H9 (cell line): ENCODE measurements around the gene MEG3. TPM values are rescaled to one million over a fixed set of nuclear protein-coding genes. Genes with fewer than 3 reads are reported as not detected.

Experiments
- DNase-seq: peaks from one replicate; pipeline ENCODE4 v3.0.0-alpha.2; 2017
- H2AFZ ChIP-seq: one replicate; pipeline ENCODE4 v1.6.1; 2013; ENCODE audit warnings: mild to moderate bottlenecking, low read length, control low read depth, moderate library complexity
- H2AK5ac ChIP-seq: 2 replicates; pipeline ENCODE4 v1.6.1; 2013; ENCODE audit warnings: low read length, control low read depth, mixed read lengths; ENCODE audit not compliant: insufficient read length
- H2BK120ac ChIP-seq: one replicate; pipeline ENCODE4 v1.6.1; 2013; ENCODE audit warnings: low read depth, mild to moderate bottlenecking, low read length, control low read depth, inconsistent platforms; ENCODE audit not compliant: poor library complexity, severe bottlenecking
- H2BK12ac ChIP-seq: 2 replicates; pipeline ENCODE4 v1.6.1; 2013; ENCODE audit warnings: low read length, control low read depth, mixed read lengths, low read depth; ENCODE audit not compliant: insufficient read length
- H2BK15ac ChIP-seq: 2 replicates; pipeline ENCODE4 v1.6.1; 2013; ENCODE audit warnings: low read depth, low read length, control low read depth
- H2BK20ac ChIP-seq: one replicate; pipeline ENCODE4 v1.6.1; 2013; ENCODE audit warnings: low read depth, mild to moderate bottlenecking, low read length, control low read depth, inconsistent platforms; ENCODE audit not compliant: poor library complexity, severe bottlenecking
- H2BK5ac ChIP-seq: 2 replicates; pipeline ENCODE4 v1.6.1; 2013; ENCODE audit warnings: low read length, control low read depth, mixed read lengths; ENCODE audit not compliant: insufficient read length
- H3K14ac ChIP-seq: 2 replicates; pipeline ENCODE4 v1.6.1; 2013; ENCODE audit warnings: low read length, control low read depth; ENCODE audit not compliant: insufficient read depth
- H3K18ac ChIP-seq: 2 replicates; pipeline ENCODE4 v1.6.1; 2013; ENCODE audit warnings: low read depth, mild to moderate bottlenecking, mixed read lengths, low read length, control low read depth; ENCODE audit not compliant: insufficient read length
- H3K23ac ChIP-seq: 2 replicates; pipeline ENCODE4 v1.6.1; 2013; ENCODE audit warnings: low read length, control low read depth, mixed read lengths, low read depth; ENCODE audit not compliant: insufficient read length
- H3K23me2 ChIP-seq: 2 replicates; pipeline ENCODE4 v1.6.1; 2013; ENCODE audit warnings: low read depth, mild to moderate bottlenecking, mixed read lengths, low read length, control low read depth; ENCODE audit not compliant: insufficient read length, poor library complexity, severe bottlenecking
- H3K27ac ChIP-seq: 2 replicates; pipeline ENCODE4 v1.5.1; 2013; ENCODE audit warnings: low read length, control low read depth, mixed read lengths, low read depth; ENCODE audit not compliant: insufficient read length
- H3K27me3 ChIP-seq: 2 replicates; pipeline ENCODE4 v1.6.1; 2013; ENCODE audit warnings: low read length, control low read depth, inconsistent platforms; ENCODE audit not compliant: insufficient read depth
- H3K4ac ChIP-seq: 2 replicates; pipeline ENCODE4 v1.6.1; 2013; ENCODE audit warnings: low read depth, mild to moderate bottlenecking, control low read depth, inconsistent platforms, low read length, moderate library complexity
- H3K4me1 ChIP-seq: 2 replicates; pipeline ENCODE4 v1.6.1; 2013; ENCODE audit warnings: low read length, control low read depth, inconsistent platforms; ENCODE audit not compliant: insufficient read depth
- H3K4me2 ChIP-seq: 2 replicates; pipeline ENCODE4 v1.6.1; 2013; ENCODE audit warnings: low read length, control low read depth, mixed read lengths; ENCODE audit not compliant: insufficient read length, insufficient read depth
- H3K56ac ChIP-seq: 2 replicates; pipeline ENCODE4 v1.6.1; 2013; ENCODE audit warnings: low read depth, mild to moderate bottlenecking, mixed read lengths, low read length, control low read depth; ENCODE audit not compliant: insufficient read length
- H3K79me1 ChIP-seq: 2 replicates; pipeline ENCODE4 v1.6.1; 2013; ENCODE audit warnings: low read depth, mild to moderate bottlenecking, moderate library complexity, low read length, control low read depth, inconsistent platforms; ENCODE audit not compliant: insufficient read depth, poor library complexity, severe bottlenecking
- H3K79me2 ChIP-seq: 2 replicates; pipeline ENCODE4 v1.6.1; 2013; ENCODE audit warnings: low read length, control low read depth, inconsistent platforms; ENCODE audit not compliant: insufficient read depth
- H3K9ac ChIP-seq: 2 replicates; pipeline ENCODE4 v1.6.1; 2013; ENCODE audit warnings: low read length, control low read depth, mixed read lengths; ENCODE audit not compliant: insufficient read length; ENCODE audit errors: extremely low read depth
- H3K9me3 ChIP-seq: one replicate; pipeline ENCODE4 v1.6.1; 2013; ENCODE audit warnings: low read depth, low read length, inconsistent platforms; ENCODE audit not compliant: control insufficient read depth
- H3T11ph ChIP-seq: one replicate; pipeline ENCODE4 v1.6.1; 2013; ENCODE audit warnings: mild to moderate bottlenecking, low read length, control low read depth, inconsistent platforms
- H4K20me1 ChIP-seq: one replicate; pipeline ENCODE4 v1.6.1; 2013; ENCODE audit not compliant: control insufficient read depth, insufficient read length, insufficient read depth
- H4K5ac ChIP-seq: 2 replicates; pipeline ENCODE4 v1.6.1; 2013; ENCODE audit warnings: low read depth, mild to moderate bottlenecking, mixed read lengths, low read length, control low read depth; ENCODE audit not compliant: insufficient read length
- H4K8ac ChIP-seq: replicated peaks from 2 replicates; pipeline ENCODE4 v1.6.1; 2013; ENCODE audit warnings: low read length, control low read depth, mixed read lengths, low read depth; ENCODE audit not compliant: insufficient read length
- H4K91ac ChIP-seq: 2 replicates; pipeline ENCODE4 v1.6.1; 2013; ENCODE audit warnings: low read depth, mild to moderate bottlenecking, moderate library complexity, mixed read lengths, low read length, control low read depth; ENCODE audit not compliant: insufficient read length
- H3K27ac Mint-ChIP-seq, 3 experiments: 2 replicates in 2 of 3; 3 replicates in 1 of 3; pipeline ENCODE4 v1.8.0; 2020 to 2021; ENCODE audit warnings: mixed read lengths in 3 of 3, mild to moderate bottlenecking in 1 of 3, moderate library complexity in 1 of 3
- H3K27me3 Mint-ChIP-seq: 2 replicates; pipeline ENCODE4 v1.8.0; 2021; ENCODE audit warnings: low read depth, mild to moderate bottlenecking, moderate library complexity, mixed read lengths
- H3K36me3 Mint-ChIP-seq, 3 experiments: 2 replicates in 2 of 3; 3 replicates in 1 of 3; pipeline ENCODE4 v1.8.0; 2020 to 2021; ENCODE audit warnings: low read depth in 3 of 3, mixed read lengths in 3 of 3; ENCODE audit not compliant: insufficient read depth in 1 of 3
- H3K4me1 Mint-ChIP-seq, 2 experiments: 2 replicates each; pipeline ENCODE4 v1.8.0; 2020; ENCODE audit warnings: mixed read lengths in 2 of 2
- H3K4me3 Mint-ChIP-seq, 2 experiments: 2 replicates in 1 of 2; 3 replicates in 1 of 2; pipeline ENCODE4 v1.8.0; 2020 to 2021; ENCODE audit warnings: mild to moderate bottlenecking in 2 of 2, mixed read lengths in 2 of 2, moderate library complexity in 1 of 2
- H3K9me3 Mint-ChIP-seq, 2 experiments: 2 replicates in 1 of 2; 3 replicates in 1 of 2; pipeline ENCODE4 v1.8.0; 2020; ENCODE audit warnings: mild to moderate bottlenecking in 2 of 2, mixed read lengths in 2 of 2, moderate library complexity in 1 of 2
- CTCF ChIP-seq: fragments of 200-600 bp; sonication (generic); conservative IDR thresholded peaks from 3 replicates; pipeline ENCODE4 v1.8.0; 2021; ENCODE audit warnings: antibody characterized with exemption, mild to moderate bottlenecking
- WGBS: extraction: QIAGEN DNeasy Blood & Tissue Kit; methylation state at CpG from one replicate; pipeline ENCODE4 v1.1.7; 2013; ENCODE audit warnings: missing lambda C conversion rate, low lambda C conversion rate, mixed read lengths; ENCODE audit not compliant: insufficient read length; ENCODE audit errors: extremely low coverage; 5-methylcytosine and 5-hydroxymethylcytosine counted together
- total RNA-seq: library from RNA; stranded (reverse); gene quantifications from 2 replicates; pipeline ENCODE4 v1.2.1, GENCODE V29; 2021

Gene MEG3
- total RNA-seq, 1 experiment from 2014 or later = 0.52 TPM

GRCh38 chr14:100856056-100856950, 30.4 kb downstream of the MEG3 start:
- H3K23ac ChIP-seq = no peak overlapping the region
- no peaks in the 10 kb centered on the region for H3K23me2 ChIP-seq
- no peak overlapping the region for H3K14ac ChIP-seq
- no peak overlapping the region for H4K5ac ChIP-seq
- no peak overlapping the region for H2AFZ ChIP-seq
- H3K9ac ChIP-seq = no peak overlapping the region
- no peaks in the 10 kb centered on the region for H3K79me2 ChIP-seq
- no peaks in the 10 kb centered on the region for H3K9me3 ChIP-seq
- no peak overlapping the region for H2BK20ac ChIP-seq
- H3K4me2 ChIP-seq = no peak overlapping the region
- no peak overlapping the region for H4K91ac ChIP-seq
- H3K27me3 ChIP-seq = no peaks in the 10 kb centered on the region
- no peak for TF ChIP-seq CTCF
- H3T11ph ChIP-seq = no peak overlapping the region
- no peaks in the 10 kb centered on the region for H3K79me1 ChIP-seq
- WGBS = no CpG with 5 or more reads among the region's 20 CpGs
- no peak overlapping the region for H2BK120ac ChIP-seq
- no peaks in the 10 kb centered on the region for H3K4me1 ChIP-seq
- H2BK15ac ChIP-seq = no peak overlapping the region
- H2BK5ac ChIP-seq = no peak overlapping the region
- H3K27me3 Mint-ChIP-seq = peaks cover 5% of the 10 kb centered on the region
- no peak overlapping the region for H3K18ac ChIP-seq
- H4K20me1 ChIP-seq = no peaks in the 10 kb centered on the region
- no peaks in the 10 kb centered on the region; a peak in 1 of 5 replicates for H3K9me3 Mint-ChIP-seq
- no peak overlapping the region; a peak in 2 of 7 replicates for H3K27ac Mint-ChIP-seq
- no peak overlapping the region for H3K56ac ChIP-seq
- no peak overlapping the region for H2BK12ac ChIP-seq
- H3K4ac ChIP-seq = no peak overlapping the region
- no peak overlapping the region; a peak in 1 of 5 replicates for H3K4me3 Mint-ChIP-seq
- no peak for DNase-seq
- H3K36me3 Mint-ChIP-seq = no peaks in the 10 kb centered on the region
- peaks cover 0 to 4% of the 10 kb centered on the region in 2 experiments; a peak in 2 of 4 replicates for H3K4me1 Mint-ChIP-seq
- no peak overlapping the region for H4K8ac ChIP-seq
- no peak overlapping the region for H2AK5ac ChIP-seq
- H3K27ac ChIP-seq = no peak overlapping the region
